ENCODE measurements around the gene CCDC183.
"Not testable (repeated sequence)": the region's sequence is repeated elsewhere in the genome, so short reads cannot be mapped to it uniquely, and the experiment has no call there.

Gene CCDC183

DNA sequence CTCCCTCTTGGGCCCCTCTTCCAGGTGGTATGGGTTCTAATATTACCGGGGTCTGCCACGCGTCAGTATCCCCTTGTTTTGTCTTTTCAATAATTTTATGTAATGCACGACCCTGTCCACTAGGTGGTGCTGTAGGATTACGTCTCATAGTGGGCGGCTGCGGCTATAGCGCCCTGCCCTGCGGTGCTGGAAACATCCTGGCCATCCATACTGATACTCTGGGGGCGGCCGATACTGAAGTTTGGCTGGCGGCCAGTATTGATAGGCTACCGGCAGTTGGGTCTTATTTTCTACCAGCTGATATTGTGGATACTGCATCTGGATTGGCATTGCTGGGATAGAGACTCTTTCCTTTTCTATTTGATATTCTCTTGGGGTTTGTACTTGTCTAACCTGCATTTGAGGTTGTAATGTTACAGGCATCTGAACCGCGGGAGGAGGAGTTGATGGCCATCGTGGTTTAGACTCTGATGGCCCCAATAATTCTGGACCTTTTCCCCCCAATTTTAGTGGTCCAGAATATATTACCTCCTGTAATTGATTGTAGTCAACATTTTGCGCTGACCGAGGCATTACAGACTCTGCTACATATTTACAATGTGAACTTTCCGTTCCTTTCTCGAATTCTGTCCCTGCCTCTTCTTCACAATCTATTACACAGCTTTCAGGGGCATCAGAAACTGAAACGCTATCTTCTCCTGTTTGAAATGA, 8.3 kb upstream of the CCDC183 start:
- peak; percentile 83 for DNase-seq (ENCODE audit: insufficient read length, low spot score)
- FAIRE-seq, result peak; percentile 33
- no peak for TF ChIP-seq POLR2A (IDR thresholded peaks at IDR 0.05; ENCODE audit: low read depth, low read length)

GRCh38 chr9:136788644-136789522, 7.3 kb upstream of the CCDC183 start:
- FAIRE-seq; DNase-seq (ENCODE audit: insufficient read length, low spot score): not testable (repeated sequence)

- FAIRE-seq (no peak), DNase-seq (ENCODE audit: insufficient read length, low spot score) (no peak)
- TF ChIP-seq POLR2A (IDR thresholded peaks at IDR 0.05; ENCODE audit: low read depth, low read length), result no peak
Observed at GRCh38 chr9:136789523-136789937, 6.6 kb upstream of the CCDC183 start.

DNA sequence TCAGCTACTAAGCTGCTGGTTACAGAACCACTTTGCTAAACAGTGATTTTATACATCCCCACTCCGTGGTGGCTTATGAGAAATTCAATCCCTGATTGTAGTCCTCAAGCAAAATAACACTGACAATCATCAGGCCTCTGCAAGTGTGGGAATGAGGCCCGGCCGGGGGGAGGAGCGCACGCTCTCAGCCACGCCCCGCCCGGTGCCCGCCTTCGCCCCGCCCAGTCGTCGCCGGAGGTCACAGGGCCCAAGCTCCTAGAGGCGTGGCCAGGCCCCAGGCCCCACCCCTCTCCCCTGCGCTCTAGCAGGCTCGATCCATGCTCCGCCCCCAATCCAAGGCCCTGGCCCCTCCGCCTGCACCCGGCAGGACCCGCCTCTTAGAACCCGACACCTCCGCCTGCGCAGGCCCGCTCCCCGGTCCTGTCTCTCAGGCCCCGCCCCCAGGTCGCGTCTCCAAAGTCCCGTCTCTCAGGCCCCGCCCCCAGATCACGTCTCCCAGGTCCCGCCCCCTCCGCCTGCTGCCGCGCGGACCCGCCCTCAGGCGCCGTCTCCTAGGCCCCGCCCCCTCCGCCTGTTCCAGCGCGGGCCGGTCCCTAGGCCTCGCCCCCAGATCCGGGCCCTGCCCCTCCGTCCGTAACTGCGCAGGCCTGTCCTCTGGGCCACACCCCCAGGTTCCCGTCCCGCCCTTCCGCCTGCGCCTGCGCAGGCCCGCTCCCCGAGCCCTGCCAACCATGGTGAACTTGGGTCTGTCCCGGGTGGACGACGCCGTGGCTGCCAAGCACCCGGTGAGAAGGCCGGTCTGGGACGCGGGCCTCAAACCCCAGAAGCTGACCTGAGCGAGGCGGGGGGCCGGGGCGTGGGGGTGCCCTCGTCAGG, 5.3 kb upstream of the CCDC183 start, which contains the start of gene TMEM141:
Gene TMEM141 (plus strand): TSS at position 705 of the 876 bp plus-strand sequence. CDS start 27 bp downstream, at position 732.
- peak; percentile 86 for TF ChIP-seq POLR2A (IDR thresholded peaks at IDR 0.05; ENCODE audit: low read depth, low read length)
- peak; percentile 99 for DNase-seq (ENCODE audit: insufficient read length, low spot score)
- FAIRE-seq, result peak; percentile 79

DNA sequence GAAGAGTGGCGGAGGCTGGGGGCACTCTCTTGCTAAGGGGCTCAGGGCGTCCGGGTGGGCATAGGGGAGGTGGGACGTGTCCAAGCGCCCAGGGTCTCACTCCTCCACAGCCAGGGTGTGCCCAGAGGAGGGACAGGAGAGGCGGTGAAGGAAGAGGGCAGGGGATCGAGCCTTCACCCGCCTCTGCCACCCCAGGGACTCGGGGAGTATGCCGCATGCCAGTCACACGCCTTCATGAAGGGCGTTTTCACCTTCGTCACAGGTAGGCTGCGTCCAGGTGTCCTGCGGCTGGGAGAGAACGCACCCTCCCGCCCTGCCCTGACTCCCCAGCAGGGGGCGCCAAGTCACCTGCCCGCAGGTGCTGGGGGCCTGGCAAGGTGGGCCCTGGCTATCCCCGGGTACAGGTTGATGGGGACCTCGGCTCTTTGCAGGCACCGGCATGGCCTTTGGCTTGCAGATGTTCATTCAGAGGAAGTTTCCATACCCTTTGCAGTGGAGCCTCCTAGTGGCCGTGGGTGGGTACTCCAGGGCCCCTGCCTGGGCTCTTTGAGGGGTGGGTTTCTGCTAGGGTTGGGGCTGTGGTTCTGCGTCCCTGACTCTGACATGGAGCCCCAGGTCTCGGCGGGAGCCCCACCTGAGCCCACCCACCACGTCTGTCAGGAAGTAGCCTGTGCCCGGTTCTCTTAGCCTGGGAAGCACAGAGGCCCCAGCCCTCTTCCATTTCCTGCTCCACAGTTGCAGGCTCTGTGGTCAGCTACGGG, 4.4 kb upstream of the CCDC183 start:
- TF ChIP-seq POLR2A (IDR thresholded peaks at IDR 0.05; ENCODE audit: low read depth, low read length), result no peak
- DNase-seq (ENCODE audit: insufficient read length, low spot score) (peak; percentile 57), FAIRE-seq (no peak)

DNA sequence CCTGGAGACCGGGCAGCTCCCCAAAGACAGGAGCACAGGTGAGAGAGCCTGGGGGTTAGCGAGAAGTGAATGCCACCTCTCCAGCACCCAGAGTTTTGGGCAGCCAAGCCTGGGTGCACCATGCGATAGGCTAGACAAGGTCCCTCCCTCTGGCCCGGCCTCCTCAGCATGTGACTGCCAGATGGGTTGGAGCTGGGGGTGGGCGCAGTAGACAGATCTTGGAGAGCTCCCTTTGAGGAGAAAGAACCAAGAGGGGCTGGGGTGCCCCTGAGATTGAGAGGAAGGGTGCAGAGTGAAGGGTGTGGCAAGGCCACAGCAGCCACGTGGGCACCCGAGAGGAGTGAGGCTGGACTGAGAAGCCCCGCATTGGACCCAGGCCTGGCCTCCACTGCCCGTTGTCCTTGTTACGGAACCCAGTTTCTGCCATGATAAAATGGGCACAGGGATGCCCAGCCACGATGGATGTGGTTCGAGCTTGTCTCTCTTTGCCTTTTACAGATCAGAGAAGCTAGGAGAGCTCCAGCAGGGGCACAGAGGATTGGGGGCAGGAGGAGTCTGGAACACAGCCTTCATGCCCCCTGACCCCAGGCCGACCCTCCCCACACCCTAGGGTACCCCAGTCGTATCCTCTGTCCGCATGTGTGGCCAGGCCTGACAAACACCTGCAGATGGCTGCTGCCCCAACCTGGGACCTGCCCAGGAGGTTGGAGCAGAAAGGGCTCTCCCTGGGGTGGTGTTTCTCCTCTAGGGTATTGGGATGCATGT, 3.6 kb upstream of the CCDC183 start:
- TF ChIP-seq POLR2A (IDR thresholded peaks at IDR 0.05; ENCODE audit: low read depth, low read length), result no peak
- DNase-seq (ENCODE audit: insufficient read length, low spot score), result no peak
- FAIRE-seq, result no peak

DNA sequence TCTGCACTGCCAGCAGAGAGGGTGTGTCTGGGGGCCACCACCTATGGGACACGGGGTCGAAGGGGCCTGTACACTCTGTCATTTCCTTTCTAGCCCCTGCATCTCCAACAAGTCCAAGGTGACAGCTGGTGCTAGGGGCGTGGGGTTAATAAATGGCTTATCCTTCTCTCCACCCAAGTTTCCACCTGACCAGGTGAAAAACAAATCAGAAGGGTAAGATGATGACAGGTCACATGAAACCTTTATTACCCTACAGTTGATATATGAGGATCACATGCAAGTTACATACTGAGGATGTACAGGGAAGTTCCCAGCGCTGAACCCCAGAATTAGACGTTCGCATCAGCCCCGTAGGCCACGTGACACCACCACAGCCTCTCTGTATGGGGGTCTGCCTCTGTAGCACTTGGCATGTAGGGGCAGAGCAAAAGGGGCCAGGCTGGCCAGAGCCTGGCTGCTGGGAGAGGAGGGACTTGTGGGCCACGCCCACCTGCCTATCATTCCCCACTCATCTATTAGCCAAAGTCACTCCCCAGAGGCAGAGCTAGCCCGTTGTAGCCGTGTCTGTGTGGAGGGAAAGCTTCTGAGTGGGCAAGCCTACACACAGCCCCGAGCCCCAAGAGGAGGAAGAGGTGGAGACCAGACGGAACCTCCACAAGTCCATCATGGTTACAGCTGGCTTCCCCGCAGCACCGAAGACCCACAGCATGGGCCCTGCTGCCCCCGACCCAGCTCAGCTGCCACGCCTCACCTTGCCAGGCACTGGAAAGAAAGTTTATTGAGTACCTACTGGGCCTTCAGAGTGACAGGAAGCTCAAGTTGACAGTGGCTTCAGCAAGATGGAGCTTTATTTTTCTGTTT, 2.8 kb upstream of the CCDC183 start:
- no peak for TF ChIP-seq POLR2A (IDR thresholded peaks at IDR 0.05; ENCODE audit: low read depth, low read length)
- DNase-seq (ENCODE audit: insufficient read length, low spot score) (no peak), FAIRE-seq (no peak)

- FAIRE-seq, result no peak
- DNase-seq (ENCODE audit: insufficient read length, low spot score), result no peak
- TF ChIP-seq POLR2A (IDR thresholded peaks at IDR 0.05; ENCODE audit: low read depth, low read length), result 0 out of 2 replicates have a peak, but pooled peaks have one; percentile 7
Observed at GRCh38 chr9:136794281-136794999, 1.7 kb upstream of the CCDC183 start.

DNA sequence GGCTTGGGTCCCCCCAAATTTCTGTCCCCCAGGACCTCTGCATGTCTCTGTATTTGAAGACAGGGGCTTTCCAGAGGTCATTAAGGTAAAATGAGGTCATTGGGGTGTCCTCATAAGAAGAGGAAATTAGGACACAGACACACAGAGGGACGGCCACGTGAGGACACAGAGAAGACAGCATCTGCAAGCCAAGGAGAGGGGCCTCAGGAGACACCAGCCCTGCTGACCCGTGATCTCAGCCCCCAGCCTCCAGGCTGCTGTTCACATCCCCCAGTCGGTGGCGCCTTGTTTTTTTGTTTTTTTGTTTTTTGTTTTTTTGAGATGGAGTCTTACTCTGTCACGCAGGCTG, 1.2 kb upstream of the CCDC183 start:
- DNase-seq (ENCODE audit: insufficient read length, low spot score) (no peak), FAIRE-seq (no peak)
- TF ChIP-seq POLR2A (IDR thresholded peaks at IDR 0.05; ENCODE audit: low read depth, low read length), result 0 out of 2 replicates have a peak, but pooled peaks have one; percentile 1

DNA sequence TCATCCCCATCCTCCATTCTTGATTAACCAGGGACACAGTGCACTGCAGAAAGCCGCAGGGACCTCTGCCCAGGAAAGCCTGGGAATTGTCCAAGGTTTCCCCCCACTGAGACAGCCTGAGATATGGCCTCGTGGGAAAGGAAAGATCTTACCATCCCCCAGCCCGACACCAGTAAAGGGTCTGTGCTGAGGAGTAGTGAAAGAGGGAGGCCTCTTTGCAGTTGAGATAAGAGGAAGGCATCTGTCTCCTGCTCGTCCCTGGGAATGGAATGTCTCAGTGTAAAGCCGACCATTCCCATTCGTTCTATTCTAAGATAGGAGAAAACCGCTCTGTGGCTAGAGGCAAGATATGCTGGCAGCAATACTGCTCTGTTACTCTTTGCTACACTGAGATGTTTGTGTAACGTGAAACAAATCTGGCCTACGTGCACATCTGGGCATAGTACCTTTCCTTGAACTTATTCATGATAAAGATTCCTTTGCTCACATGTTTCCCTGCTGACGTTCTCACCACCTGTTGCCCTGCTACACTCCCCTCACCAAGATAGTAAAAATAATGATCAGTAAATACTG, 723 bp downstream of the CCDC183 start:
- FAIRE-seq; DNase-seq (ENCODE audit: insufficient read length, low spot score): not testable (repeated sequence)

GRCh38 chr9:136798708-136799078, 2.6 kb downstream of the CCDC183 start:
- TF ChIP-seq POLR2A (IDR thresholded peaks at IDR 0.05; ENCODE audit: low read depth, low read length), result no peak
- DNase-seq (ENCODE audit: insufficient read length, low spot score) (no peak), FAIRE-seq (no peak)
